Mucosa of descending colon (tissue), 3 donors: ENCODE results near the gene RPS19. TPM values are rescaled to one million over a fixed set of nuclear protein-coding genes. Genes with fewer than 3 reads are reported as not detected.
"Not testable (repeated sequence)": the region's sequence is repeated elsewhere in the genome, so short reads cannot be mapped to it uniquely, and the experiment has no call there.

ENCODE experiments used
- ATAC-seq: fragments of 200-7000 bp; cut with Tn5 transposase; one replicate; pipeline ENCODE4 v1.9.1; 2020; ENCODE audit warnings: mild to moderate bottlenecking, moderate library complexity
- DNase-seq, 3 donors: peaks; one replicate each; pipeline ENCODE4 v3.0.0-alpha.2; 2020
- H3K36me3 ChIP-seq: fragments of 200-600 bp; one replicate; pipeline ENCODE4 v1.8.0; 2021; ENCODE audit warnings: low read depth, mild to moderate bottlenecking
- H3K4me1 ChIP-seq: fragments of 200-600 bp; one replicate; pipeline ENCODE4 v1.8.0; 2021; ENCODE audit warnings: low read depth, mild to moderate bottlenecking
- H3K4me3 ChIP-seq: fragments of 200-600 bp; one replicate; pipeline ENCODE4 v1.8.0; 2021; ENCODE audit warnings: mild to moderate bottlenecking
- H3K9me3 ChIP-seq: fragments of 200-600 bp; one replicate; pipeline ENCODE4 v1.8.0; 2021; ENCODE audit warnings: mild to moderate bottlenecking
- CTCF ChIP-seq: fragments of 200-600 bp; IDR thresholded peaks from one replicate; pipeline ENCODE4 v1.8.0; 2022; ENCODE audit warnings: antibody characterized with exemption, mild to moderate bottlenecking
- intact Hi-C, 2 donors: fragments of 100-400 bp; cut with DNase I in 1 of 2; cut with micrococcal nuclease in 1 of 2; formaldehyde crosslinking; loops; one replicate each; pipeline versions ENCODE4 v1.11.0 to v1.11.1; 2022; cut with DNase I, micrococcal nuclease
- total RNA-seq, 3 donors: library from RNA; stranded (reverse); fragmentation: NEBNext Ultra II Directional in 2 of 3; extraction: Animal tissue kit (Norgen Biotek cat#: 25700) in 2 of 3; gene quantifications; one replicate each; pipeline versions ENCODE4 v1.2.1 to v1.2.4, GENCODE V29; 2021 to 2023
- donor health status: DM: no; HTN: no; CAD: no; lungs with moderate emphysema.
- donor health status: DM: no; HTN: no; CAD: no.
- donor health status: DM: no; HTN: yes; CAD: no.

Gene RPS19
- total RNA-seq, 3 donors from 2014 or later: 1,251 to 1,696 (median 1,572) TPM

GRCh38 chr19:41912899-41913537 is 53.0 kb downstream of the RPS19 start:
- Histone ChIP-seq H3K36me3 (no peaks in the 10 kb centered on the region), H3K9me3 (no peaks in the 10 kb centered on the region), H3K4me1 (peaks cover 3% of the 10 kb centered on the region), H3K4me3 (no peak overlapping the region)
- TF ChIP-seq CTCF: no peak
- DNase-seq: peak in 1 of 3 donors; percentile 49
- peak; percentile 35 for ATAC-seq
- intact Hi-C loops: no loop called here

- intact Hi-C loops: no loop called here
- H3K9me3 ChIP-seq: no peaks in the 10 kb centered on the region
- no peaks in the 10 kb centered on the region for H3K36me3 ChIP-seq
- no peak for TF ChIP-seq CTCF
- H3K4me3 ChIP-seq: no peak overlapping the region
- DNase-seq (no peak), ATAC-seq (peak; percentile 1)
- H3K4me1 ChIP-seq: peaks cover 3% of the 10 kb centered on the region
Measured at GRCh38 chr19:41913538-41914423, 53.7 kb downstream of the RPS19 start.

GRCh38 chr19:41914424-41914834 is 54.4 kb downstream of the RPS19 start:
- H3K36me3 ChIP-seq, H3K9me3 ChIP-seq, ATAC-seq, DNase-seq, H3K4me3 ChIP-seq, intact Hi-C loops, H3K4me1 ChIP-seq: not testable (repeated sequence)

GRCh38 chr19:41915021-41915775 is 55.1 kb downstream of the RPS19 start:
- Histone ChIP-seq H3K9me3 (no peaks in the 10 kb centered on the region), H3K4me1 (peaks cover 3% of the 10 kb centered on the region), H3K36me3 (no peaks in the 10 kb centered on the region), H3K4me3 (no peak overlapping the region)
- TF ChIP-seq CTCF: no peak
- no peak for ATAC-seq
- intact Hi-C loops: no loop called here
- DNase-seq: peak in 1 of 3 donors; percentile 48

- TF ChIP-seq CTCF: no peak
- peaks cover 3% of the 10 kb centered on the region for H3K4me1 ChIP-seq
- DNase-seq (no peak), ATAC-seq (no peak)
- no peak overlapping the region for H3K4me3 ChIP-seq
- H3K36me3 ChIP-seq: no peaks in the 10 kb centered on the region
- intact Hi-C loops: no loop called here
- H3K9me3 ChIP-seq: no peaks in the 10 kb centered on the region
Measured at GRCh38 chr19:41915776-41916414, 55.8 kb downstream of the RPS19 start.
